ENCODE results near the gene KIAA2012. TPM values are rescaled to one million over a fixed set of nuclear protein-coding genes. Genes with fewer than 3 reads are reported as not detected.

The KIAA2012 gene
- total and polyA plus RNA-seq, 2 donors (not counting 1 experiment from before 2014, with no cell fraction given): not detected

DNA sequence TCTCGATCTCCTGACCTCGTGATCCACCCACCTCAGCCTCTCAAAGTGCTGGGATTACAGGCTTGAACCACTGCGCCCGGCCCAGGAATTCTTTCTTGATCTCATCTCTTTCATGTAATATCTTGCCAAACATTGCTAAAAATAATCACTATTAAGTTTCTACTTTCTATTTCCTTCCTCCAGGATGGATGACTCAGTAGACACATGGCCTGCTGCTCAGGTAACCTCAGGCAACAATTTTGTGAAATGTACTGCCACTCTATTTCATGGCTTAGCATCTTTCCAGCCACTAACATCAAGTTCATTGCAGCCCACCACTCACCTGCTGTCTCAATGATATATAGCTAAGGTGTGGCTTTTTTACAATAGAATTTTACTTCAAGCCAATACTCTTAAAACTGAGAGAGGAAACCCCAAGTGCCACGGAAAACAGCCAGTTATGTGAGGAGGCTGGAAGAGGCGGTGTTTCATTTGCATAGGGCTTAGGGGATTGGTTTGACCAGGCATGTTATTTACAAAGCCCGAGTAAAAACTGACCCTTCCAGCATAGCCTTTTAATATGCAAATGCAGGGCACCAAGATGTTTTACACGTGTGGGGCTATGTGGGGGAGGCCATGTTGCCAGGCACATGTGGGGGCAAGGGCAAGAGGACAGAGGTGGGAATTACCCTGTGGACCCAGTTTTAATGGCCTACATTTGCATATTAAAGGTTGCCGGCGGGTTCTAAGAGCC lies 176.6 kb downstream of the KIAA2012 start:
- ChIA-PET CTCF (no interaction called here), POLR2A (no interaction called here)
- intact Hi-C loops (cut with micrococcal nuclease): no loop called here
- Histone ChIP-seq H3K4me1 (ENCODE audit: control insufficient read depth in 2 of 2, insufficient read depth in 2 of 2, low read length in 2 of 2) (no peaks in the 10 kb centered on the region), H3K79me2 (ENCODE audit: control insufficient read depth, insufficient read depth, low read length) (no peaks in the 10 kb centered on the region), H3K9me3 (ENCODE audit: control extremely low read depth in 1 of 3, control insufficient read depth in 2 of 3, insufficient read depth in 1 of 3, low read length in 2 of 3) (peaks cover 0 to 2% (median 0%) of the 10 kb centered on the region in 3 donors), H4K20me1 (ENCODE audit: control insufficient read depth, insufficient read depth, low read length, poor library complexity, severe bottlenecking) (no peaks in the 10 kb centered on the region), H3K4me2 (replicated peaks; ENCODE audit: low read depth, low read length, poor library complexity, severe bottlenecking) (no peak overlapping the region), H3K9ac (ENCODE audit: low read length) (no peak overlapping the region), H3K4me3 (ENCODE audit: control extremely low read depth in 1 of 5, extremely low read depth in 1 of 5, insufficient read depth in 1 of 5, low read depth in 2 of 5, low read length in 4 of 5) (no peak overlapping the region), H3K27ac (ENCODE audit: low read length in 2 of 2) (no peak overlapping the region), H2AFZ (ENCODE audit: insufficient read depth, low read depth, low read length, poor library complexity, severe bottlenecking) (no peak overlapping the region), H3K27me3 (replicated peaks in 1 of 4; ENCODE audit: control extremely low read depth in 1 of 4, control insufficient read depth in 3 of 4, insufficient read depth in 4 of 4, low read length in 3 of 4) (no peaks in the 10 kb centered on the region), H3K36me3 (replicated peaks in 1 of 2; ENCODE audit: control extremely low read depth in 1 of 2, control insufficient read depth in 1 of 2, extremely low read depth in 1 of 2, insufficient read depth in 2 of 2, low read length in 1 of 2) (no peaks in the 10 kb centered on the region)
- Mint-ChIP-seq H3K27me3 (peaks cover 9% of the 10 kb centered on the region), H3K4me1 (no peaks in the 10 kb centered on the region), H3K27ac (no peak overlapping the region), H3K9me3 (ENCODE audit: insufficient read depth) (no peaks in the 10 kb centered on the region), H3K4me3 (no peak overlapping the region)
- 75% methylated on average over 8 of the region's 10 CpGs for WGBS (ENCODE audit: insufficient coverage)
- no peak for ATAC-seq (ENCODE audit: low read depth)
- no peak for DNase-seq
- no peak for TF ChIP-seq EZH2 (IDR thresholded peaks at IDR 0.05; ENCODE audit: borderline replicate concordance, insufficient read depth, low read depth, low read length, poor library complexity, severe bottlenecking)
- TF ChIP-seq, protein P1, sequence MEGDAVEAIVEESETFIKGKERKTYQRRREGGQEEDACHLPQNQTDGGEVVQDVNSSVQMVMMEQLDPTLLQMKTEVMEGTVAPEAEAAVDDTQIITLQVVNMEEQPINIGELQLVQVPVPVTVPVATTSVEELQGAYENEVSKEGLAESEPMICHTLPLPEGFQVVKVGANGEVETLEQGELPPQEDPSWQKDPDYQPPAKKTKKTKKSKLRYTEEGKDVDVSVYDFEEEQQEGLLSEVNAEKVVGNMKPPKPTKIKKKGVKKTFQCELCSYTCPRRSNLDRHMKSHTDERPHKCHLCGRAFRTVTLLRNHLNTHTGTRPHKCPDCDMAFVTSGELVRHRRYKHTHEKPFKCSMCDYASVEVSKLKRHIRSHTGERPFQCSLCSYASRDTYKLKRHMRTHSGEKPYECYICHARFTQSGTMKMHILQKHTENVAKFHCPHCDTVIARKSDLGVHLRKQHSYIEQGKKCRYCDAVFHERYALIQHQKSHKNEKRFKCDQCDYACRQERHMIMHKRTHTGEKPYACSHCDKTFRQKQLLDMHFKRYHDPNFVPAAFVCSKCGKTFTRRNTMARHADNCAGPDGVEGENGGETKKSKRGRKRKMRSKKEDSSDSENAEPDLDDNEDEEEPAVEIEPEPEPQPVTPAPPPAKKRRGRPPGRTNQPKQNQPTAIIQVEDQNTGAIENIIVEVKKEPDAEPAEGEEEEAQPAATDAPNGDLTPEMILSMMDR (IDR thresholded peaks at IDR 0.05): no peak

DNA sequence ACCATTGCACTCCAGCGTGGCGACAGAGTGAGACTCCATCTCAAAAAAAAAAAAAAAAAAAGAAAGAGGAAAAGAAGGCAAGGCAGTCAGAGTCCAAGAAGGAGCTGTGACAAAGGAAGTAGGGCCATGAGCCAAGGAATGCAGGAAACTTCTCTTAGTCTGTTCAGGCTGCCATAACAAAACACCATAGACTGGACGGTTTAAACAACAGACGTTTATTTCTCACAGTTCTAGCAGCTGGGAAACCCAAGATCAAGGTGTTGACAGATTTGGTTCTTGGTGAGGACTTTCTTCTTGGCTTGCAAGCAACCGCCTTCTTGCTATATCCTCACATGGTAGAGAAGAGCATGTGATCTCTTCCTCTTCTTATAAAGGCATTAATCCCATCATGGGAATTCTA lies 178.4 kb downstream of the KIAA2012 start:
- no peak overlapping the region for H2AFZ ChIP-seq (ENCODE audit: insufficient read depth, low read depth, low read length, poor library complexity, severe bottlenecking)
- ChIA-PET CTCF (no interaction called here), POLR2A (no interaction called here)
- H3K4me3 ChIP-seq (ENCODE audit: control extremely low read depth in 1 of 5, extremely low read depth in 1 of 5, insufficient read depth in 1 of 5, low read depth in 2 of 5, low read length in 4 of 5): no peak overlapping the region
- no peak for ATAC-seq (ENCODE audit: low read depth)
- Mint-ChIP-seq H3K27ac (no peak overlapping the region), H3K9me3 (ENCODE audit: insufficient read depth) (no peaks in the 10 kb centered on the region), H3K4me1 (no peaks in the 10 kb centered on the region), H3K27me3 (peaks cover 6% of the 10 kb centered on the region), H3K4me3 (no peak overlapping the region)
- H3K4me1 ChIP-seq (ENCODE audit: control insufficient read depth in 2 of 2, insufficient read depth in 2 of 2, low read length in 2 of 2): no peaks in the 10 kb centered on the region
- no peaks in the 10 kb centered on the region for H3K27me3 ChIP-seq (replicated peaks in 1 of 4; ENCODE audit: control extremely low read depth in 1 of 4, control insufficient read depth in 3 of 4, insufficient read depth in 4 of 4, low read length in 3 of 4)
- intact Hi-C loops (cut with micrococcal nuclease): no loop called here
- H3K9me3 ChIP-seq (ENCODE audit: control extremely low read depth in 1 of 3, control insufficient read depth in 2 of 3, insufficient read depth in 1 of 3, low read length in 2 of 3): peaks cover 0 to 2% (median 0%) of the 10 kb centered on the region in 3 donors
- no peak overlapping the region for H3K4me2 ChIP-seq (replicated peaks; ENCODE audit: low read depth, low read length, poor library complexity, severe bottlenecking)
- H3K79me2 ChIP-seq (ENCODE audit: control insufficient read depth, insufficient read depth, low read length): no peaks in the 10 kb centered on the region
- no peak for TF ChIP-seq EZH2 (IDR thresholded peaks at IDR 0.05; ENCODE audit: borderline replicate concordance, insufficient read depth, low read depth, low read length, poor library complexity, severe bottlenecking)
- TF ChIP-seq, protein P1 (IDR thresholded peaks at IDR 0.05): no peak
- no peak overlapping the region for H3K9ac ChIP-seq (ENCODE audit: low read length)
- H3K27ac ChIP-seq (ENCODE audit: low read length in 2 of 2): no peak overlapping the region
- WGBS (ENCODE audit: insufficient coverage): no CpG with 5 or more reads among the region's 5 CpGs
- no peaks in the 10 kb centered on the region for H3K36me3 ChIP-seq (replicated peaks in 1 of 2; ENCODE audit: control extremely low read depth in 1 of 2, control insufficient read depth in 1 of 2, extremely low read depth in 1 of 2, insufficient read depth in 2 of 2, low read length in 1 of 2)
- H4K20me1 ChIP-seq (ENCODE audit: control insufficient read depth, insufficient read depth, low read length, poor library complexity, severe bottlenecking): no peaks in the 10 kb centered on the region
- no peak for DNase-seq

Data from B cell (primary cell).